Stimulated activated effector memory CD8-positive, alpha-beta T cell treated with anti-CD3 and anti-CD28 coated beads, Interleukin-12 subunit alpha, Interleukin-12 subunit beta, amount 100 ng/mL, for 72 hours (primary cell): ENCODE measurements around the gene DNA2.
"Not testable (repeated sequence)": the region's sequence is repeated elsewhere in the genome, so short reads cannot be mapped to it uniquely, and the experiment has no call there.

ENCODE experiments used
- ATAC-seq: fragments of 150-1000 bp; cut with Tn5 transposase; 2 replicates; pipeline ENCODE4 v1.10.0; 2021
- DNase-seq, 2 donors: peaks; one replicate each; pipeline ENCODE4 v3.0.0; 2021 to 2022; ENCODE audit warnings: low spot score in 2 of 2
- H3K27ac Mint-ChIP-seq: one replicate; pipeline ENCODE4 v1.8.0; 2022; ENCODE audit warnings: mild to moderate bottlenecking, mixed read lengths
- H3K36me3 Mint-ChIP-seq: one replicate; pipeline ENCODE4 v1.8.0; 2022; ENCODE audit warnings: mild to moderate bottlenecking, mixed read lengths
- H3K4me1 Mint-ChIP-seq: one replicate; pipeline ENCODE4 v1.8.0; 2022; ENCODE audit warnings: mixed read lengths
- H3K4me3 Mint-ChIP-seq: one replicate; pipeline ENCODE4 v1.8.0; 2022; ENCODE audit warnings: mild to moderate bottlenecking, mixed read lengths
- H3K9me3 Mint-ChIP-seq: one replicate; pipeline ENCODE4 v1.8.0; 2022; ENCODE audit warnings: mixed read lengths

DNA2 gene, protein sequence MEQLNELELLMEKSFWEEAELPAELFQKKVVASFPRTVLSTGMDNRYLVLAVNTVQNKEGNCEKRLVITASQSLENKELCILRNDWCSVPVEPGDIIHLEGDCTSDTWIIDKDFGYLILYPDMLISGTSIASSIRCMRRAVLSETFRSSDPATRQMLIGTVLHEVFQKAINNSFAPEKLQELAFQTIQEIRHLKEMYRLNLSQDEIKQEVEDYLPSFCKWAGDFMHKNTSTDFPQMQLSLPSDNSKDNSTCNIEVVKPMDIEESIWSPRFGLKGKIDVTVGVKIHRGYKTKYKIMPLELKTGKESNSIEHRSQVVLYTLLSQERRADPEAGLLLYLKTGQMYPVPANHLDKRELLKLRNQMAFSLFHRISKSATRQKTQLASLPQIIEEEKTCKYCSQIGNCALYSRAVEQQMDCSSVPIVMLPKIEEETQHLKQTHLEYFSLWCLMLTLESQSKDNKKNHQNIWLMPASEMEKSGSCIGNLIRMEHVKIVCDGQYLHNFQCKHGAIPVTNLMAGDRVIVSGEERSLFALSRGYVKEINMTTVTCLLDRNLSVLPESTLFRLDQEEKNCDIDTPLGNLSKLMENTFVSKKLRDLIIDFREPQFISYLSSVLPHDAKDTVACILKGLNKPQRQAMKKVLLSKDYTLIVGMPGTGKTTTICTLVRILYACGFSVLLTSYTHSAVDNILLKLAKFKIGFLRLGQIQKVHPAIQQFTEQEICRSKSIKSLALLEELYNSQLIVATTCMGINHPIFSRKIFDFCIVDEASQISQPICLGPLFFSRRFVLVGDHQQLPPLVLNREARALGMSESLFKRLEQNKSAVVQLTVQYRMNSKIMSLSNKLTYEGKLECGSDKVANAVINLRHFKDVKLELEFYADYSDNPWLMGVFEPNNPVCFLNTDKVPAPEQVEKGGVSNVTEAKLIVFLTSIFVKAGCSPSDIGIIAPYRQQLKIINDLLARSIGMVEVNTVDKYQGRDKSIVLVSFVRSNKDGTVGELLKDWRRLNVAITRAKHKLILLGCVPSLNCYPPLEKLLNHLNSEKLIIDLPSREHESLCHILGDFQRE

DNA sequence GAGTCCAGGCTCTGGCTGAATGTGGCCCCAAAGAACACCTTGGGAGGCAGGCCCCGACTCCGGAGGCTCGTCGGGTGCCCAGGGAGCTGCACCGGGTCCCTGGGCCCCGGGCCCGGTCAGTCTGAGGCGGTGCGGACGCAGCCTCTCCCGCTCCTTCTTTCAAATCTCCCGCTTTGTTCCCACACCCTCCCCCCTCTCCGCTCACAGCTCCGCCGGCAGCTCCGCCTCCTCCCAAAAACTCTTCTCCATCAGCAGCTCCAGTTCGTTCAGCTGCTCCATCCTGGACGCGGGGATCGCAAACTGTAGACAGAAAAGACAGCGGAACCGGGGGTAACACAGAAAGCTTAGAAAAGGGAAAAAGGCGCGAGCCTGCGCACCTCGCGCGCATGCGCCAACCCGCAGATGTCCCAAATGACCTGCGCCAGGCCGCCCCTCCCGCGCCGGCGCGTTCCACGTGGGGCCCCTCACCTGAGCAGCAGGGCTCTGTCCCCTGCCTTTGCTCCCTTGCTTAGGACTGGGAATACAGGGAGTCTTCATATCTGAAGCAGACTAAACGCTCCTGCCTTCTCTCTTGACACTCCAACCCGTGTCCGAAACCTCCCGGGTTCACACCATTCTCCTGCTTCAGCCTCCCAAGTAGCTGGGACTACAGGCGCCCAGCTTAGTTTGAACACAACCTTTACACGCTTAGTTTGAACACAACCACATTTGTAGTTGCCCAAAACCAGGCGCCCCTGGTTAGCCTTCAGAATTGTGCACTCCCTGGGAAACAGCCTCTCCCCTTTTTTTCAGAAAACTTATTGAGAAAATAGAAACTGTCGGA is at the start of gene DNA2:
Gene DNA2 (minus strand): TSS at position 388 of the 823 bp plus-strand sequence. CDS start 109 bp downstream, at position 279.
- peaks cover 46% of the 10 kb centered on the region for H3K36me3 Mint-ChIP-seq
- peak; percentile 94 for ATAC-seq
- peak within 1 kb of the TSS; percentile 92 for H3K4me3 Mint-ChIP-seq
- peak within 1 kb of the TSS; percentile 95 for H3K27ac Mint-ChIP-seq
- peaks cover 27% of the 10 kb centered on the region for H3K4me1 Mint-ChIP-seq
- H3K9me3 Mint-ChIP-seq: no peaks in the 10 kb centered on the region
- peak; percentile 67 to 90 for DNase-seq

- not testable (repeated sequence) for H3K4me1 Mint-ChIP-seq, H3K4me3 Mint-ChIP-seq, DNase-seq, H3K27ac Mint-ChIP-seq, ATAC-seq, H3K9me3 Mint-ChIP-seq
- H3K36me3 Mint-ChIP-seq: peaks cover 53% of the 10 kb centered on the region
Observed at GRCh38 chr10:68518609-68519008, 46.8 kb upstream of the DNA2 start.

DNA sequence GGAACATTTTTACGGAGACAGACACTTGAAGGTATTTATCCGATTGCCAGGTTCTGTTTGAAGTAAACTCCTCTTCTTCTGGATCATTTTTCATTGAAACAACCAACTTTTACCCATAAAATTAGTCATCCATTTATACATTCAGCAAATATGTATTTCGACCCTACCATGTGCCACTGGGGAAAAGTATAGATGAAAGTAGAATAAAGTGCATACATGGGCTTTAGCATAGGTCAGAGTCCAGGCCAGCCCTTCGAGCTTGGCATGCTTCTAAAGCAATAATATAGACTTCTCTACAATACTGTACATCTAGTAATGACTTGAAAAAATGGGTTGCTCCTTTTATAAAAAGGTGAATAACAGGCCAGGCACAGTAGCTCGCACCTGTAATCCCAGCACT is 45.4 kb upstream of the DNA2 start:
- Mint-ChIP-seq H3K27ac (no peak overlapping the region), H3K9me3 (no peaks in the 10 kb centered on the region), H3K4me1 (no peaks in the 10 kb centered on the region), H3K4me3 (no peak overlapping the region), H3K36me3 (peaks cover 57% of the 10 kb centered on the region)
- no peak for DNase-seq
- ATAC-seq: no peak

DNA sequence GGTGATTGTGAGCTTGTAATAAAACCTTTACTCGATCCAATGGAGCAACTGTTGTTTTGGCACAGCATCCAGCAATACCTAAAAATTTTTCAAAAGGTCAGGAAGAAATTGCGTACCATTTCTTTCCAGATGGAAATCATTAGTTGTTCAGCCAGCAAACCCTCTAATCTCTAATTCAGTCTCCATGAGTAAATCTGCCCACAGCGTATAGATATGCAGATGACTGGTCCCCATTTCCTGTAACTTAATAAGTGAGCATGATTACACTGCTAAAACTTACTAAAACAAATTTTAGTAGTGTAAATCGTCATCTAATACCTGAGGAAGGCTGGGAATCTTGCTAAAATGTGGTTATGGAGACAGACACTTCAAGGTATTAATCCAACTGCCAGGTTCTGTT is 45.0 kb upstream of the DNA2 start:
- DNase-seq (no peak), ATAC-seq (no peak)
- no peaks in the 10 kb centered on the region for H3K9me3 Mint-ChIP-seq
- no peak overlapping the region for H3K27ac Mint-ChIP-seq
- no peak overlapping the region for H3K4me3 Mint-ChIP-seq
- H3K4me1 Mint-ChIP-seq: no peaks in the 10 kb centered on the region
- peaks cover 57% of the 10 kb centered on the region for H3K36me3 Mint-ChIP-seq

- H3K27ac Mint-ChIP-seq, DNase-seq, H3K9me3 Mint-ChIP-seq, H3K4me3 Mint-ChIP-seq, H3K4me1 Mint-ChIP-seq, ATAC-seq: not testable (repeated sequence)
- peaks cover 56% of the 10 kb centered on the region for H3K36me3 Mint-ChIP-seq
Observed at GRCh38 chr10:68516216-68516615, 44.4 kb upstream of the DNA2 start.

DNA sequence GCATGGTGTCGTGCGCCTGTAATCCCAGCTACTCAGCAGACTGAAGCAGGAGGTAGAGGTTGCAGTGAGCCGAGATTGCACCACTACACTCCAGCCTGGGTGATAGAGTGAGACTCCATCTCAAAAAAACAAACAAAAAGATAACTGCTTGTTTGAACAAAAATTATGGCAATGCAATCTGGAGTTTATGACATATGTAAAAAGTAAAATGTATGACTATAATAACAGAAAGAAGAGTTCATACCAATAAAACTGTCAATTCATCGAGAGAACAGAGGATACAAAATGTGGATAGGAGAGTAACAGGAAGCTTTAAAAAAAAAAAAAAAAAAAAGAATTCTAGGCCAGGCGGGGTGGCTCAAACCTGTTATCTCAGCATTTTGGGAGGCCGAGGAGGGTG is 36.3 kb upstream of the DNA2 start:
- H3K4me3 Mint-ChIP-seq: no peak overlapping the region
- no peak for ATAC-seq
- no peak overlapping the region for H3K27ac Mint-ChIP-seq
- peaks cover 78% of the 10 kb centered on the region for H3K36me3 Mint-ChIP-seq
- DNase-seq: no peak
- H3K9me3 Mint-ChIP-seq: no peaks in the 10 kb centered on the region
- H3K4me1 Mint-ChIP-seq: no peaks in the 10 kb centered on the region

DNA sequence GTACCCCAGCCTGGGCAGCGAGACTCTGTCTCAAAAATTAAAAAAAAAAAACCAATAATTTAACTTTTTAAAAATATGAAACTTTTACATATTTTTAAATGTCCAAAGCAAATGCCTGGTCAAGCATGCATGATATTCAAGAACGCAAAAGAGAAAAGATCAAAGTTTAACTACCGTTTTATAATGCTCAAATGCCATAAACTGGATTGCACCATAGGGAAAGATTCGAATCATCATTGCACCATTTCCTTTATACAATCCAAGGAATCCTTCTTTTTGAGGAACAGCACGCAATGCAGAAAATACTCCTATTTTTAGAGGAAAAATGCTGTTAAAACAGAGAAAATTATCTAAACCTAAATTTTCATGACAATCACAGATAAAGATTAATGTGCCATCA is 34.6 kb upstream of the DNA2 start:
- ATAC-seq (no peak), DNase-seq (no peak)
- Mint-ChIP-seq H3K36me3 (peaks cover 86% of the 10 kb centered on the region), H3K4me3 (no peak overlapping the region), H3K4me1 (no peaks in the 10 kb centered on the region), H3K27ac (no peak overlapping the region), H3K9me3 (no peaks in the 10 kb centered on the region)

- H3K4me1 Mint-ChIP-seq: no peaks in the 10 kb centered on the region
- H3K9me3 Mint-ChIP-seq: no peaks in the 10 kb centered on the region
- no peak for DNase-seq
- ATAC-seq: no peak
- no peak overlapping the region for H3K27ac Mint-ChIP-seq
- peaks cover 88% of the 10 kb centered on the region for H3K36me3 Mint-ChIP-seq
- H3K4me3 Mint-ChIP-seq: no peak overlapping the region
Observed at GRCh38 chr10:68502846-68503245, 31.1 kb upstream of the DNA2 start.

DNA sequence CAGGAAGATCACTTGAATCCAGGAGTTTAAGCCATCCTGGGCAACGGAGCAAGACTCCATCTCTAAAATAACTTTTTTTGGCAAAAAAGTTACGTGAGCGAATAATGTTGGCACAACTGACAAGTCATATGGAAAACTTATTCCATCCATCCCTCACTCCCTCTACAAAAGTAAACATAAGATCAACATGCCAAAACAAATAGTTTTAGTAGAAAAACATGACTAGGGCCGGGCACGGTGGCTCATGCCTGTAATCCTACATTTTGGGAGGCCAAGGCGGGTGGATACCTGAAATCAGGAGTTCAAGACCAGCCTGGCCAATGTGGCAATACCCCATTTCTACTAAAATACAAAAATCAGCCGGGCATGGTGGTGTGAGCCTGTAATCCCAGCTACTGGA is 29.9 kb upstream of the DNA2 start:
- Mint-ChIP-seq H3K4me3 (no peak overlapping the region), H3K27ac (peak overlapping the region; percentile 15), H3K9me3 (no peaks in the 10 kb centered on the region), H3K36me3 (peaks cover 83% of the 10 kb centered on the region), H3K4me1 (no peaks in the 10 kb centered on the region)
- DNase-seq (no peak), ATAC-seq (no peak)

- ATAC-seq (no peak), DNase-seq (no peak)
- Mint-ChIP-seq H3K36me3 (peaks cover 85% of the 10 kb centered on the region), H3K4me3 (no peak overlapping the region), H3K27ac (no peak overlapping the region), H3K9me3 (no peaks in the 10 kb centered on the region), H3K4me1 (no peaks in the 10 kb centered on the region)
Observed at GRCh38 chr10:68499544-68499943, 27.8 kb upstream of the DNA2 start.

DNA sequence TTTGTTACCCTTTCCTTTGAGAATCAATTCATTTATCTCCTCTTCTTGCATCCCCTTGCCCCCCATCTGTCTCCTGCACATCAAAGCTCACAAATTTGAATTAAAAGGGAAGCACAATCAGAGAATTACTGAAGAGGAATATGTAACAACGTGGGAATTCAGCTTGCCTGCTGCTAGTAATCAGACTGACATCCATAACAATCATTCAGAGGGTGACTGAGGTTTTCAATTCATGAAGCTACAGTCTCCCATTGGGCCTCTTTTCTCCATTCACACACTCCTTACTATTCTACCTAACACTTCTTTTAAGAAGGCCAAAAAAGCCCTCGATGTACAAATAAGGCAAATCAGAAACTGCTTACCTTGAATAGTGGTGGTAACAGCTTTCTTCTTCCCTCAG is 24.3 kb upstream of the DNA2 start:
- Mint-ChIP-seq H3K4me3 (no peak overlapping the region), H3K36me3 (peaks cover 76% of the 10 kb centered on the region), H3K4me1 (no peaks in the 10 kb centered on the region), H3K27ac (peak overlapping the region; percentile 54), H3K9me3 (no peaks in the 10 kb centered on the region)
- DNase-seq: no peak
- no peak for ATAC-seq

DNA sequence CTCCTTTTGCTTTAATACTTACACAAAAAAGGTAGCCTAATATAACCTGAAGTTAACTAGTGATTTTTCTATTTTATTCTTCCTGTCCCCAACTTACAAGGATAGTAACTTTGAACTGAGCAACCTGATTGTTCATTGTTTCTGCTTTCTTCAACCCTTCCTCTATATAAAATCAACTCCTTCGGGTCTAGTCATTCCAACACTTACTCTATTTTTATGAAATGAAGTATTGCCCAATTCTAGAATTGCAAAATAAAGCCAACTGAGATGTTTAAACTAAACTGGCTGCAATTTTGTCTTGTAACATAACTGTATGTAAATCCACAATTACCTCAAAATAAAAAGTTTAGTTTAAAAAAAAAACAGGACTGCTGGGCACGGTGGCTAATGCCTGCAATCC is 20.3 kb upstream of the DNA2 start:
- no peak for ATAC-seq
- H3K36me3 Mint-ChIP-seq: peaks cover 81% of the 10 kb centered on the region
- H3K27ac Mint-ChIP-seq: no peak overlapping the region
- H3K4me3 Mint-ChIP-seq: no peak overlapping the region
- no peak for DNase-seq
- no peaks in the 10 kb centered on the region for H3K9me3 Mint-ChIP-seq
- H3K4me1 Mint-ChIP-seq: no peaks in the 10 kb centered on the region

GRCh38 chr10:68489919-68490318 is 18.1 kb upstream of the DNA2 start:
- Mint-ChIP-seq H3K4me1 (no peaks in the 10 kb centered on the region), H3K27ac (no peak overlapping the region), H3K9me3 (no peaks in the 10 kb centered on the region), H3K36me3 (peaks cover 84% of the 10 kb centered on the region), H3K4me3 (no peak overlapping the region)
- no peak for DNase-seq
- peak; percentile 61 for ATAC-seq

GRCh38 chr10:68474021-68474420 is 2.2 kb upstream of the DNA2 start:
- Mint-ChIP-seq H3K36me3 (peaks cover 24% of the 10 kb centered on the region), H3K27ac (no peak overlapping the region), H3K4me3 (no peak overlapping the region), H3K9me3 (no peaks in the 10 kb centered on the region), H3K4me1 (peaks cover 27% of the 10 kb centered on the region)
- DNase-seq (no peak), ATAC-seq (no peak)

DNA sequence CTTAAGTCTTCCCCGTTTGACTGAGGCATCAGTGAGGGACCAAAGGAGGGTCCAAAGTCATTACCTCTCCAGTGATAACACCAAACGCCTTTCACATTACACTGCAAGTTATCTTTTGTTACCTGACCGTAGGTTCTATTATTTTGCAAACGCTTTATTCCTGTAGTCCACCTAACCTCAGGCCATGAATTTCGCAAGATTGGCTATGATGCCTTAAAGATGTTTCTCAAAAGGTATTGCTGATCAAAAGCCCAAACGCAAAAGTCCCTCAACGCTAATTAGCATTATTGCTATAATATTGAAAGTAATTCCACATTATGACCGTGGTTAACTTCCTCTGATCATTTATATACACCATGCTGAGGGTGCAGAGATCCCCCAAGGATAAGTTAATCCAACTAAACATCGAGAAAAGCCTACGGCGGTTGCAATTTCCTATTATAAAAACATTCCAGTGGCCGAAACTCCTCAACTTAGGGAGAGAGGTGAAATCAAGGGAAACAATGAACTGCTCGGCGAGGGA is 649 bp downstream of the DNA2 start:
- H3K27ac Mint-ChIP-seq: peak overlapping the region; percentile 95
- H3K9me3 Mint-ChIP-seq: no peaks in the 10 kb centered on the region
- peak overlapping the region; percentile 92 for H3K4me3 Mint-ChIP-seq
- DNase-seq: no peak
- ATAC-seq: no peak
- peaks cover 53% of the 10 kb centered on the region for H3K36me3 Mint-ChIP-seq
- H3K4me1 Mint-ChIP-seq: peaks cover 27% of the 10 kb centered on the region
